ENCODE results near the gene SFMBT2.

The SFMBT2 gene

GRCh38 chr10:7151538-7151937 is 259.3 kb downstream of the SFMBT2 start:
- Mint-ChIP-seq H3K9me3 (no peaks in the 10 kb centered on the region), H3K27me3 (no peaks in the 10 kb centered on the region), H3K36me3 (ENCODE audit: insufficient read depth) (no peaks in the 10 kb centered on the region), H3K4me3 (no peak overlapping the region), H3K4me1 (no peaks in the 10 kb centered on the region), H3K27ac (ENCODE audit: low read depth) (no peak overlapping the region)
- DNase-seq (ENCODE audit: low spot score in 2 of 2) (no peak), ATAC-seq (replicated peaks; ENCODE audit: extremely low read depth, poor library complexity, severe bottlenecking) (no peak)

- Mint-ChIP-seq H3K4me3 (no peak overlapping the region), H3K9me3 (no peaks in the 10 kb centered on the region), H3K27me3 (no peaks in the 10 kb centered on the region), H3K36me3 (ENCODE audit: insufficient read depth) (no peaks in the 10 kb centered on the region), H3K4me1 (no peaks in the 10 kb centered on the region), H3K27ac (ENCODE audit: low read depth) (no peak overlapping the region)
- no peak for ATAC-seq (replicated peaks; ENCODE audit: extremely low read depth, poor library complexity, severe bottlenecking)
- DNase-seq (ENCODE audit: low spot score in 2 of 2): no peak
These were observed 260.5 kb downstream of the SFMBT2 start for GRCh38 chr10:7150349-7150748.

- Mint-ChIP-seq H3K4me1 (no peaks in the 10 kb centered on the region), H3K36me3 (ENCODE audit: insufficient read depth) (no peaks in the 10 kb centered on the region), H3K27me3 (peaks cover 18% of the 10 kb centered on the region), H3K27ac (ENCODE audit: low read depth) (no peak overlapping the region), H3K9me3 (no peaks in the 10 kb centered on the region), H3K4me3 (no peak overlapping the region)
- no peak for ATAC-seq (replicated peaks; ENCODE audit: extremely low read depth, poor library complexity, severe bottlenecking)
- no peak for DNase-seq (ENCODE audit: low spot score in 2 of 2)
These were observed 264.6 kb downstream of the SFMBT2 start for GRCh38 chr10:7146189-7146588.

GRCh38 chr10:7136016-7136415 is 274.8 kb downstream of the SFMBT2 start:
- H3K36me3 Mint-ChIP-seq (ENCODE audit: insufficient read depth): no peaks in the 10 kb centered on the region
- H3K4me3 Mint-ChIP-seq: no peak overlapping the region
- peaks cover 52% of the 10 kb centered on the region for H3K27me3 Mint-ChIP-seq
- no peaks in the 10 kb centered on the region for H3K9me3 Mint-ChIP-seq
- H3K27ac Mint-ChIP-seq (ENCODE audit: low read depth): no peak overlapping the region
- peaks cover 10% of the 10 kb centered on the region for H3K4me1 Mint-ChIP-seq
- no peak for ATAC-seq (replicated peaks; ENCODE audit: extremely low read depth, poor library complexity, severe bottlenecking)
- no peak for DNase-seq (ENCODE audit: low spot score in 2 of 2)

- no peaks in the 10 kb centered on the region for H3K36me3 Mint-ChIP-seq (ENCODE audit: insufficient read depth)
- H3K4me3 Mint-ChIP-seq: no peak overlapping the region
- H3K4me1 Mint-ChIP-seq: peaks cover 10% of the 10 kb centered on the region
- no peak overlapping the region for H3K27ac Mint-ChIP-seq (ENCODE audit: low read depth)
- H3K9me3 Mint-ChIP-seq: no peaks in the 10 kb centered on the region
- ATAC-seq (replicated peaks; ENCODE audit: extremely low read depth, poor library complexity, severe bottlenecking) (no peak), DNase-seq (ENCODE audit: low spot score in 2 of 2) (no peak)
- H3K27me3 Mint-ChIP-seq: peaks cover 55% of the 10 kb centered on the region
These were observed 275.6 kb downstream of the SFMBT2 start for GRCh38 chr10:7135188-7135587.

GRCh38 chr10:7134448-7134847 is 276.4 kb downstream of the SFMBT2 start:
- peaks cover 55% of the 10 kb centered on the region for H3K27me3 Mint-ChIP-seq
- ATAC-seq (replicated peaks; ENCODE audit: extremely low read depth, poor library complexity, severe bottlenecking) (no peak), DNase-seq (ENCODE audit: low spot score in 2 of 2) (no peak)
- H3K27ac Mint-ChIP-seq (ENCODE audit: low read depth): no peak overlapping the region
- no peaks in the 10 kb centered on the region for H3K9me3 Mint-ChIP-seq
- H3K4me3 Mint-ChIP-seq: no peak overlapping the region
- no peaks in the 10 kb centered on the region for H3K36me3 Mint-ChIP-seq (ENCODE audit: insufficient read depth)
- H3K4me1 Mint-ChIP-seq: peaks cover 10% of the 10 kb centered on the region

GRCh38 chr10:7133958-7134357 is 276.9 kb downstream of the SFMBT2 start:
- peaks cover 55% of the 10 kb centered on the region for H3K27me3 Mint-ChIP-seq
- H3K27ac Mint-ChIP-seq (ENCODE audit: low read depth): no peak overlapping the region
- no peak overlapping the region for H3K4me3 Mint-ChIP-seq
- H3K9me3 Mint-ChIP-seq: no peaks in the 10 kb centered on the region
- ATAC-seq (replicated peaks; ENCODE audit: extremely low read depth, poor library complexity, severe bottlenecking): no peak
- peaks cover 10% of the 10 kb centered on the region for H3K4me1 Mint-ChIP-seq
- no peak for DNase-seq (ENCODE audit: low spot score in 2 of 2)
- no peaks in the 10 kb centered on the region for H3K36me3 Mint-ChIP-seq (ENCODE audit: insufficient read depth)

GRCh38 chr10:7133278-7133677 is 277.6 kb downstream of the SFMBT2 start:
- H3K27ac Mint-ChIP-seq (ENCODE audit: low read depth): no peak overlapping the region
- H3K4me1 Mint-ChIP-seq: peaks cover 10% of the 10 kb centered on the region
- DNase-seq (ENCODE audit: low spot score in 2 of 2) (no peak), ATAC-seq (replicated peaks; ENCODE audit: extremely low read depth, poor library complexity, severe bottlenecking) (no peak)
- no peaks in the 10 kb centered on the region for H3K9me3 Mint-ChIP-seq
- H3K27me3 Mint-ChIP-seq: peaks cover 55% of the 10 kb centered on the region
- no peaks in the 10 kb centered on the region for H3K36me3 Mint-ChIP-seq (ENCODE audit: insufficient read depth)
- no peak overlapping the region for H3K4me3 Mint-ChIP-seq

GRCh38 chr10:7130191-7130911 is 280.5 kb downstream of the SFMBT2 start:
- DNase-seq (ENCODE audit: low spot score in 2 of 2) (no peak), ATAC-seq (replicated peaks; ENCODE audit: extremely low read depth, poor library complexity, severe bottlenecking) (no peak)
- no peak overlapping the region for H3K4me3 Mint-ChIP-seq

GRCh38 chr10:7123774-7124173 is 287.1 kb downstream of the SFMBT2 start:
- peaks cover 6% of the 10 kb centered on the region for H3K36me3 Mint-ChIP-seq (ENCODE audit: insufficient read depth)
- no peak for ATAC-seq (replicated peaks; ENCODE audit: extremely low read depth, poor library complexity, severe bottlenecking)
- H3K4me3 Mint-ChIP-seq: no peak overlapping the region
- no peak for DNase-seq (ENCODE audit: low spot score in 2 of 2)
- no peaks in the 10 kb centered on the region for H3K27me3 Mint-ChIP-seq
- no peak overlapping the region for H3K27ac Mint-ChIP-seq (ENCODE audit: low read depth)
- H3K9me3 Mint-ChIP-seq: no peaks in the 10 kb centered on the region
- peaks cover 8% of the 10 kb centered on the region for H3K4me1 Mint-ChIP-seq

More at GRCh38 chr10:7130191-7130911, 280.5 kb downstream of the SFMBT2 start:
- Mint-ChIP-seq H3K9me3 (no peaks in the 10 kb centered on the region), H3K27me3 (peaks cover 38% of the 10 kb centered on the region), H3K4me1 (peaks cover 10% of the 10 kb centered on the region), H3K36me3 (ENCODE audit: insufficient read depth) (no peaks in the 10 kb centered on the region), H3K27ac (ENCODE audit: low read depth) (peak overlapping the region; percentile 48)

- no peaks in the 10 kb centered on the region for H3K9me3 Mint-ChIP-seq
- H3K36me3 Mint-ChIP-seq (ENCODE audit: insufficient read depth): peaks cover 6% of the 10 kb centered on the region
- H3K27me3 Mint-ChIP-seq: no peaks in the 10 kb centered on the region
- no peak overlapping the region for H3K27ac Mint-ChIP-seq (ENCODE audit: low read depth)
- ATAC-seq (replicated peaks; ENCODE audit: extremely low read depth, poor library complexity, severe bottlenecking) (no peak), DNase-seq (ENCODE audit: low spot score in 2 of 2) (no peak)
- H3K4me3 Mint-ChIP-seq: no peak overlapping the region
- H3K4me1 Mint-ChIP-seq: peaks cover 8% of the 10 kb centered on the region
These were observed 288.3 kb downstream of the SFMBT2 start for GRCh38 chr10:7122561-7122960.

- Mint-ChIP-seq H3K4me3 (peak overlapping the region; percentile 49), H3K4me1 (peaks cover 8% of the 10 kb centered on the region), H3K9me3 (no peaks in the 10 kb centered on the region), H3K27ac (ENCODE audit: low read depth) (peak overlapping the region; percentile 96), H3K36me3 (ENCODE audit: insufficient read depth) (peaks cover 6% of the 10 kb centered on the region), H3K27me3 (no peaks in the 10 kb centered on the region)
- ATAC-seq (replicated peaks; ENCODE audit: extremely low read depth, poor library complexity, severe bottlenecking): peak; percentile 97
- peak; percentile 58 to 76 for DNase-seq (ENCODE audit: low spot score in 2 of 2)
These were observed 289.6 kb downstream of the SFMBT2 start for GRCh38 chr10:7121154-7121797.

GRCh38 chr10:7119325-7120015 is 291.4 kb downstream of the SFMBT2 start:
- H3K9me3 Mint-ChIP-seq: no peaks in the 10 kb centered on the region
- H3K4me1 Mint-ChIP-seq: peaks cover 8% of the 10 kb centered on the region
- ATAC-seq (replicated peaks; ENCODE audit: extremely low read depth, poor library complexity, severe bottlenecking) (no peak), DNase-seq (ENCODE audit: low spot score in 2 of 2) (no peak)
- no peaks in the 10 kb centered on the region for H3K27me3 Mint-ChIP-seq
- H3K4me3 Mint-ChIP-seq: no peak overlapping the region
- H3K27ac Mint-ChIP-seq (ENCODE audit: low read depth): peak overlapping the region; percentile 96
- H3K36me3 Mint-ChIP-seq (ENCODE audit: insufficient read depth): peaks cover 6% of the 10 kb centered on the region

Data from central memory CD8-positive, alpha-beta T cell (primary cell).